Kidney (tissue), 14 donors: ENCODE measurements around the gene MARCOL. TPM values are rescaled to one million over a fixed set of nuclear protein-coding genes. Genes with fewer than 3 reads are reported as not detected.
A peak's percentile ranks its signal among the peaks of the same experiment; 100 is the strongest.

ENCODE experiments used
- DNase-seq, 5 donors: peaks; one replicate each; pipeline ENCODE4 v3.0.0-alpha.2; 2013 to 2020
- FAIRE-seq: peaks from 2 replicates; lab custom pipeline; 2012; peaks lifted over from hg19 to GRCh38; lab: Jason Lieb, UNC
- H3K27ac ChIP-seq, 2 donors: one replicate each; pipeline ENCODE4 v1.7.0; 2013; ENCODE audit warnings: low read depth in 2 of 2, low read length in 2 of 2, inconsistent platforms in 1 of 2
- H3K27me3 ChIP-seq: one replicate; pipeline ENCODE4 v1.7.1; 2013; ENCODE audit warnings: low read length, inconsistent platforms; ENCODE audit not compliant: control insufficient read depth, insufficient read depth
- H3K36me3 ChIP-seq, 3 donors: one replicate each; pipeline versions ENCODE4 v1.7.0 to v1.7.1; 2013; ENCODE audit warnings: low read length in 3 of 3, control low read depth in 1 of 3, inconsistent platforms in 1 of 3; ENCODE audit not compliant: insufficient read depth in 3 of 3, control insufficient read depth in 2 of 3
- H3K4me1 ChIP-seq, 3 donors: one replicate each; pipeline versions ENCODE4 v1.7.0 to v1.7.1; 2013; ENCODE audit warnings: low read length in 3 of 3, inconsistent platforms in 1 of 3, low read depth in 1 of 3; ENCODE audit not compliant: control insufficient read depth in 2 of 3, insufficient read depth in 2 of 3
- H3K4me3 ChIP-seq, 3 donors: one replicate each; pipeline versions ENCODE4 v1.7.0 to v1.8.1; 2013; ENCODE audit warnings: low read length in 3 of 3, control low read depth in 1 of 3, inconsistent platforms in 1 of 3
- H3K9ac ChIP-seq, 3 donors: one replicate each; pipeline versions ENCODE4 v1.7.0 to v1.7.1; 2013; ENCODE audit warnings: low read length in 3 of 3, control low read depth in 1 of 3, inconsistent platforms in 1 of 3
- H3K9me3 ChIP-seq, 3 donors: one replicate each; pipeline versions ENCODE4 v1.7.0 to v1.7.1; 2013; ENCODE audit warnings: low read length in 3 of 3, control low read depth in 1 of 3, inconsistent platforms in 1 of 3; ENCODE audit not compliant: control insufficient read depth in 2 of 3, insufficient read depth in 1 of 3
- intact Hi-C: fragments of 100-400 bp; cut with DNase I; formaldehyde crosslinking; loops from one replicate; pipeline ENCODE4 v1.11.1; 2022
- polyA plus RNA-seq: library from polyadenylated mRNA; stranded (reverse); fragments of 350-450 nt; fragmentation: Illumina TruSeq; extraction: RNeasy Lipid Tissue Mini Kit (QIAGEN cat#74804); gene quantifications from one replicate; pipeline ENCODE4 v1.2.3, GENCODE V29; 2014; ENCODE audit warnings: low read depth, low replicate concordance; ENCODE audit not compliant: insufficient read depth
- total RNA-seq: library from RNA; stranded (reverse); fragmentation: NEBNext Ultra II Directional; extraction: Animal tissue kit (Norgen Biotek cat#: 25700); gene quantifications from one replicate; pipeline ENCODE4 v1.2.1, GENCODE V29; 2021
- TF ChIP-seq, protein P1 (sequence below): IDR thresholded peaks from 3 replicates; pipeline ENCODE4 v1.5.1; 2012; ENCODE audit warnings: mild to moderate bottlenecking, moderate library complexity, borderline replicate concordance; ENCODE audit not compliant: insufficient read depth; ENCODE audit errors: extremely low read depth
- donor health status: control.
- donor health status: control.
- donor health status: control.
- donor health status: control.
- donor health status: control.
- donor health status: DM: yes; HTN: yes; CAD: no.
- donor health status: Normal renal cell carcinoma (clear cell type).

MARCOL gene
- total and polyA plus RNA-seq, 2 donors from 2014 or later = not detected

GRCh38 chr5:148202531-148203203, 35.7 kb upstream of the MARCOL start, which contains the start of gene SPINK6:
TSS of gene SPINK6 (plus strand) at chr5:148203042. CDS start at chr5:148203097, 55 bp downstream.
- Histone ChIP-seq H3K4me3 (no peak within 1 kb of the TSS), H3K36me3 (no peaks in the 10 kb centered on the region), H3K27ac (no peak within 1 kb of the TSS), H3K4me1 (no peaks in the 10 kb centered on the region), H3K27me3 (no peaks in the 10 kb centered on the region), H3K9me3 (no peaks in the 10 kb centered on the region), H3K9ac (no peak within 1 kb of the TSS)
- DNase-seq (no peak), FAIRE-seq (no peak)
- TF ChIP-seq, protein P1, sequence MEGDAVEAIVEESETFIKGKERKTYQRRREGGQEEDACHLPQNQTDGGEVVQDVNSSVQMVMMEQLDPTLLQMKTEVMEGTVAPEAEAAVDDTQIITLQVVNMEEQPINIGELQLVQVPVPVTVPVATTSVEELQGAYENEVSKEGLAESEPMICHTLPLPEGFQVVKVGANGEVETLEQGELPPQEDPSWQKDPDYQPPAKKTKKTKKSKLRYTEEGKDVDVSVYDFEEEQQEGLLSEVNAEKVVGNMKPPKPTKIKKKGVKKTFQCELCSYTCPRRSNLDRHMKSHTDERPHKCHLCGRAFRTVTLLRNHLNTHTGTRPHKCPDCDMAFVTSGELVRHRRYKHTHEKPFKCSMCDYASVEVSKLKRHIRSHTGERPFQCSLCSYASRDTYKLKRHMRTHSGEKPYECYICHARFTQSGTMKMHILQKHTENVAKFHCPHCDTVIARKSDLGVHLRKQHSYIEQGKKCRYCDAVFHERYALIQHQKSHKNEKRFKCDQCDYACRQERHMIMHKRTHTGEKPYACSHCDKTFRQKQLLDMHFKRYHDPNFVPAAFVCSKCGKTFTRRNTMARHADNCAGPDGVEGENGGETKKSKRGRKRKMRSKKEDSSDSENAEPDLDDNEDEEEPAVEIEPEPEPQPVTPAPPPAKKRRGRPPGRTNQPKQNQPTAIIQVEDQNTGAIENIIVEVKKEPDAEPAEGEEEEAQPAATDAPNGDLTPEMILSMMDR = no peak
- intact Hi-C loops = no loop called here

DNA sequence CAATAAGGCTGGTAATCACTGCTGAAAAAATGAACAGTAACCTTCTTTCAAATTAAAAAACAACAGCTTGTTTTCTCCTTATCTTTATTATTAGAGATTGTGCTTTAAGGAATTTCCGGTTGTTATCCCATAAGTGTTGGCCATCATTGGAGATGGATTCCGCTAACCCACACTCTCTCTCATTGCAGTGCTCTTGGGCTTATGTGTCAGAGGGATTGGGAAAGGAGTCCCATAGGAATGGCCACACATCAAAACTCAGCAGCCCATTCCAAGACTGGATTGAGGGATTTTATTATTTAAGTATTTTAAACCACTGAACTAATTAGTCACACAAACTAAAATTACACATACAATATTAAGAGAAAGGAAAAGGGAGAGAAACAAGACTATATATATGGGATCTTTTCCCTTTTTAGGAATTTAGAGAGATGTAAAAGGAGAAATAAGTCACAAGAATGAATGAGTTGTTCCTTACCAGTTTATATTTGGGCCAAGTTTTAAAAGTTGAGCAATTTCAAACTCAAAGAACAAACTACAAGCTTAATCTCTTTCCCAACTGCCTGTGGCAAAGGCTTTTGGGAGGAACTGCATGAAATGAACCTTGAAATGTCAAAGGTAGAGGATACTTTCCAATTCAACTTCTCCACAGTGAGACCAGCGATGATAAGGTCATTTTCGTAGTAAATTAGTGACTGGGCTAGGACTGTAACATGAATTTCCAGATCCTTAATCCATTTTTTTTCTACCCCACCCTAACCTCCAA, 33.1 kb upstream of the MARCOL start:
- FAIRE-seq (no peak), DNase-seq (no peak)
- H3K4me3 ChIP-seq = no peak overlapping the region
- no peaks in the 10 kb centered on the region for H3K27me3 ChIP-seq
- TF ChIP-seq, protein P1 = no peak
- no peak overlapping the region for H3K27ac ChIP-seq
- H3K9ac ChIP-seq = no peak overlapping the region
- no peaks in the 10 kb centered on the region for H3K4me1 ChIP-seq
- H3K9me3 ChIP-seq = no peaks in the 10 kb centered on the region
- no peaks in the 10 kb centered on the region for H3K36me3 ChIP-seq
- intact Hi-C loops = no loop called here

GRCh38 chr5:148205865-148206264, 32.5 kb upstream of the MARCOL start:
- TF ChIP-seq, protein P1 = no peak
- no peaks in the 10 kb centered on the region for H3K36me3 ChIP-seq
- H3K9me3 ChIP-seq = no peaks in the 10 kb centered on the region
- H3K9ac ChIP-seq = no peak overlapping the region
- FAIRE-seq (peak; percentile 15), DNase-seq (no peak)
- no peak overlapping the region for H3K27ac ChIP-seq
- no peaks in the 10 kb centered on the region for H3K4me1 ChIP-seq
- no peak overlapping the region for H3K4me3 ChIP-seq
- intact Hi-C loops = no loop called here
- H3K27me3 ChIP-seq = no peaks in the 10 kb centered on the region
